ENCODE measurements around the gene SPATA13. TPM values are rescaled to one million over a fixed set of nuclear protein-coding genes. Genes with fewer than 3 reads are reported as not detected.

SPATA13 gene
- total and polyA plus RNA-seq, 5 experiments from 2014 or later = 80.4 to 121 (median 92.8) TPM

- H3K9me3 Mint-ChIP-seq = no peaks in the 10 kb centered on the region
- DNase-seq = no peak
- POLR2A ChIA-PET = no interaction called here
- peaks cover 0 to 7% (median 0%) of the 10 kb centered on the region in 4 donors for H3K4me1 Mint-ChIP-seq
- H3K27ac Mint-ChIP-seq = no peak overlapping the region
- H3K36me3 Mint-ChIP-seq = no peaks in the 10 kb centered on the region
- no peak for ATAC-seq
- H3K27me3 Mint-ChIP-seq = peaks cover 0 to 4% (median 0%) of the 10 kb centered on the region in 5 donors
- no peak overlapping the region for H3K4me3 Mint-ChIP-seq
Observed at GRCh38 chr13:24145674-24146073, 14.8 kb upstream of the SPATA13 start.

- Mint-ChIP-seq H3K9me3 (no peaks in the 10 kb centered on the region), H3K27me3 (peaks cover 0 to 4% (median 0%) of the 10 kb centered on the region in 5 donors), H3K27ac (no peak overlapping the region), H3K36me3 (no peaks in the 10 kb centered on the region), H3K4me1 (peaks cover 0 to 3% (median 2%) of the 10 kb centered on the region in 4 donors), H3K4me3 (no peak overlapping the region)
- ATAC-seq (no peak), DNase-seq (no peak)
- POLR2A ChIA-PET = interaction anchor here (0.6 kb wide), 1 partner anchor 587 kb away, joined by 3 read pairs; no protein-coding TSS in a partner anchor
Observed at GRCh38 chr13:24146961-24147569, 13.5 kb upstream of the SPATA13 start.

- H3K4me3 Mint-ChIP-seq = no peak overlapping the region
- no peak for ATAC-seq
- H3K4me1 Mint-ChIP-seq = peaks cover 0 to 8% (median 2%) of the 10 kb centered on the region in 4 donors
- H3K36me3 Mint-ChIP-seq = no peaks in the 10 kb centered on the region
- peaks cover 0 to 4% (median 0%) of the 10 kb centered on the region in 5 donors for H3K27me3 Mint-ChIP-seq
- POLR2A ChIA-PET = no interaction called here
- H3K9me3 Mint-ChIP-seq = no peaks in the 10 kb centered on the region
- DNase-seq = no peak
- no peak overlapping the region for H3K27ac Mint-ChIP-seq
Observed at GRCh38 chr13:24147570-24147963, 13.0 kb upstream of the SPATA13 start.

GRCh38 chr13:24148414-24149235 lies 11.9 kb upstream of the SPATA13 start:
- H3K9me3 Mint-ChIP-seq = no peaks in the 10 kb centered on the region
- no peak for DNase-seq
- POLR2A ChIA-PET = no interaction called here
- no peak overlapping the region for H3K4me3 Mint-ChIP-seq
- H3K27ac Mint-ChIP-seq = no peak overlapping the region
- no peaks in the 10 kb centered on the region for H3K36me3 Mint-ChIP-seq
- peaks cover 0 to 17% (median 5%) of the 10 kb centered on the region in 4 donors for H3K4me1 Mint-ChIP-seq
- no peak for ATAC-seq
- peaks cover 0 to 4% (median 0%) of the 10 kb centered on the region in 5 donors for H3K27me3 Mint-ChIP-seq

- Mint-ChIP-seq H3K27ac (no peak overlapping the region), H3K4me3 (no peak overlapping the region), H3K36me3 (no peaks in the 10 kb centered on the region), H3K4me1 (peaks cover 0 to 17% (median 4%) of the 10 kb centered on the region in 4 donors), H3K27me3 (peaks cover 0 to 4% (median 0%) of the 10 kb centered on the region in 5 donors), H3K9me3 (no peaks in the 10 kb centered on the region)
- DNase-seq (no peak), ATAC-seq (no peak)
- POLR2A ChIA-PET = no interaction called here
Observed at GRCh38 chr13:24149246-24150032, 11.1 kb upstream of the SPATA13 start.

GRCh38 chr13:24150572-24150971 lies 9.9 kb upstream of the SPATA13 start:
- Mint-ChIP-seq H3K36me3 (no peaks in the 10 kb centered on the region), H3K9me3 (no peaks in the 10 kb centered on the region), H3K27ac (no peak overlapping the region), H3K27me3 (peaks cover 0 to 4% (median 0%) of the 10 kb centered on the region in 5 donors), H3K4me3 (no peak overlapping the region), H3K4me1 (peaks cover 0 to 17% (median 4%) of the 10 kb centered on the region in 4 donors)
- no peak for ATAC-seq
- DNase-seq = no peak
- POLR2A ChIA-PET = no interaction called here

GRCh38 chr13:24151864-24152263 lies 8.7 kb upstream of the SPATA13 start:
- H3K4me1 Mint-ChIP-seq = peaks cover 0 to 17% (median 4%) of the 10 kb centered on the region in 4 donors
- H3K9me3 Mint-ChIP-seq = no peaks in the 10 kb centered on the region
- DNase-seq (no peak), ATAC-seq (peak in 1 of 2 donors; percentile 4)
- H3K4me3 Mint-ChIP-seq = no peak overlapping the region
- no peaks in the 10 kb centered on the region for H3K36me3 Mint-ChIP-seq
- POLR2A ChIA-PET = no interaction called here
- H3K27ac Mint-ChIP-seq = no peak overlapping the region
- peaks cover 0 to 4% (median 0%) of the 10 kb centered on the region in 5 donors for H3K27me3 Mint-ChIP-seq

GRCh38 chr13:24152292-24153214 lies 8.0 kb upstream of the SPATA13 start:
- peak overlapping the region in 1 of 10 donors; percentile 23 for H3K4me3 Mint-ChIP-seq
- H3K27me3 Mint-ChIP-seq = peaks cover 0 to 4% (median 0%) of the 10 kb centered on the region in 5 donors
- peaks cover 0 to 17% (median 4%) of the 10 kb centered on the region in 4 donors for H3K4me1 Mint-ChIP-seq
- no peaks in the 10 kb centered on the region for H3K36me3 Mint-ChIP-seq
- DNase-seq = peak in 2 of 10 donors; percentile 7 to 24
- H3K27ac Mint-ChIP-seq = peak overlapping the region in 1 of 10 donors; percentile 28
- POLR2A ChIA-PET = no interaction called here
- no peaks in the 10 kb centered on the region for H3K9me3 Mint-ChIP-seq
- ATAC-seq = peak in 1 of 2 donors; percentile 99

- Mint-ChIP-seq H3K36me3 (no peaks in the 10 kb centered on the region), H3K4me3 (peak overlapping the region in 1 of 10 donors; percentile 23), H3K4me1 (peaks cover 0 to 17% (median 4%) of the 10 kb centered on the region in 4 donors), H3K9me3 (no peaks in the 10 kb centered on the region), H3K27me3 (peaks cover 0 to 4% (median 0%) of the 10 kb centered on the region in 5 donors), H3K27ac (peak overlapping the region in 2 of 10 donors; percentile 14 to 28)
- ATAC-seq = no peak
- POLR2A ChIA-PET = no interaction called here
- no peak for DNase-seq
Observed at GRCh38 chr13:24153347-24153746, 7.2 kb upstream of the SPATA13 start.

GRCh38 chr13:24153979-24154701 lies 6.4 kb upstream of the SPATA13 start:
- no peak for DNase-seq
- H3K4me1 Mint-ChIP-seq = peaks cover 0 to 17% (median 3%) of the 10 kb centered on the region in 4 donors

GRCh38 chr13:24159357-24159756 lies 1.2 kb upstream of the SPATA13 start:
- H3K27me3 Mint-ChIP-seq = peaks cover 0 to 7% (median 0%) of the 10 kb centered on the region in 5 donors
- H3K27ac Mint-ChIP-seq = no peak overlapping the region
- H3K36me3 Mint-ChIP-seq = no peaks in the 10 kb centered on the region
- no peaks in the 10 kb centered on the region for H3K9me3 Mint-ChIP-seq
- no peak for ATAC-seq
- no peak overlapping the region for H3K4me3 Mint-ChIP-seq
- DNase-seq = no peak
- POLR2A ChIA-PET = no interaction called here
- peaks cover 17 to 29% (median 19%) of the 10 kb centered on the region in 4 donors for H3K4me1 Mint-ChIP-seq

More at GRCh38 chr13:24153979-24154701, 6.4 kb upstream of the SPATA13 start:
- Mint-ChIP-seq H3K4me3 (no peak overlapping the region), H3K9me3 (no peaks in the 10 kb centered on the region), H3K36me3 (no peaks in the 10 kb centered on the region), H3K27me3 (no peaks in the 10 kb centered on the region), H3K27ac (no peak overlapping the region)
- POLR2A ChIA-PET = no interaction called here
- no peak for ATAC-seq
